ENCODE results near the gene DUOXA2.

The DUOXA2 gene

GRCh38 chr15:45163508-45163856 lies 49.4 kb downstream of the DUOXA2 start:
- Histone ChIP-seq H3K36me3 (replicated peaks) (no peaks in the 10 kb centered on the region), H3K4me3 (ENCODE audit: low read depth, low read length) (no peak overlapping the region), H3K27me3 (replicated peaks) (no peaks in the 10 kb centered on the region), H3K27ac (no peak overlapping the region)
- DNase-seq = no peak
- TF ChIP-seq CTCF (IDR thresholded peaks at IDR 0.05; ENCODE audit: low read depth, low read length, missing control alignments) = no peak
- in situ Hi-C loops (cut with HindIII; ENCODE audit: low pct_ligation_motif_present, low sequenced_read_pairs) = no loop called here

DNA sequence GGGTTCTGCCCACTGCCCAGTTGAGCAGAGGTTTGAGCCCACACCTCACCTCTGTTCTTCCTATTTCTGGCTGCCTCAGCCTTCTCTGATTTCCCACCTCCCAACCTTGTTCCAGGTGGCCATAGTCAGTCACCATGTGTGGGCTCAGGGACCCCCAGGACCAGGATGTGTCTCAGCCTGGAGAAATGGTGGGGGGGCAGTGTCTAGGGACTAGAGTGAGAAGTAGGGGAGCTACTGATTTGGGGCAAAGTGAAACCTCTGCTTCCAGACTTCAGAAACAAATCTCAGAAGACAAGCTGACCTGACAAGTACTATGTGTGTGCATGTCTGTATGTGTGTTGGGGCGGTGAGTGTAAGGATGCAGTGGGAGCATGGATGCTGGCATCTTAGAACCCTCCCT lies 50.8 kb downstream of the DUOXA2 start:
- no peak for TF ChIP-seq CTCF (IDR thresholded peaks at IDR 0.05; ENCODE audit: low read depth, low read length, missing control alignments)
- H3K4me3 ChIP-seq (ENCODE audit: low read depth, low read length) = no peak overlapping the region
- H3K27me3 ChIP-seq (replicated peaks) = no peaks in the 10 kb centered on the region
- H3K36me3 ChIP-seq (replicated peaks) = no peaks in the 10 kb centered on the region
- no peak overlapping the region for H3K27ac ChIP-seq
- in situ Hi-C loops (cut with HindIII; ENCODE audit: low pct_ligation_motif_present, low sequenced_read_pairs) = no loop called here
- no peak for DNase-seq

- Histone ChIP-seq H3K27ac (no peak overlapping the region), H3K27me3 (replicated peaks) (no peaks in the 10 kb centered on the region), H3K36me3 (replicated peaks) (no peaks in the 10 kb centered on the region), H3K4me3 (ENCODE audit: low read depth, low read length) (no peak overlapping the region)
- in situ Hi-C loops (cut with HindIII; ENCODE audit: low pct_ligation_motif_present, low sequenced_read_pairs) = no loop called here
- no peak for TF ChIP-seq CTCF (IDR thresholded peaks at IDR 0.05; ENCODE audit: low read depth, low read length, missing control alignments)
- no peak for DNase-seq
Observed at GRCh38 chr15:45165536-45165935, 51.4 kb downstream of the DUOXA2 start.

- TF ChIP-seq CTCF (IDR thresholded peaks at IDR 0.05; ENCODE audit: low read depth, low read length, missing control alignments) = peak; percentile 80
Observed at GRCh38 chr15:45166834-45167630, 52.9 kb downstream of the DUOXA2 start.

GRCh38 chr15:45167631-45168205 lies 53.6 kb downstream of the DUOXA2 start:
- H3K36me3 ChIP-seq (replicated peaks) = no peaks in the 10 kb centered on the region
- in situ Hi-C loops (cut with HindIII; ENCODE audit: low pct_ligation_motif_present, low sequenced_read_pairs) = no loop called here
- no peak for TF ChIP-seq CTCF (IDR thresholded peaks at IDR 0.05; ENCODE audit: low read depth, low read length, missing control alignments)
- H3K27ac ChIP-seq = no peak overlapping the region
- H3K27me3 ChIP-seq (replicated peaks) = no peaks in the 10 kb centered on the region
- peak overlapping the region; percentile 60 for H3K4me3 ChIP-seq (ENCODE audit: low read depth, low read length)
- no peak for DNase-seq

More at GRCh38 chr15:45166834-45167630, 52.9 kb downstream of the DUOXA2 start:
- H3K4me3 ChIP-seq (ENCODE audit: low read depth, low read length) = peak overlapping the region; percentile 60
- no peaks in the 10 kb centered on the region for H3K36me3 ChIP-seq (replicated peaks)
- no peaks in the 10 kb centered on the region for H3K27me3 ChIP-seq (replicated peaks)
- peak; percentile 59 for DNase-seq
- peak overlapping the region; percentile 69 for H3K27ac ChIP-seq
- in situ Hi-C loops (cut with HindIII; ENCODE audit: low pct_ligation_motif_present, low sequenced_read_pairs) = no loop called here

Measured in brain microvascular endothelial cell (primary cell).